ENCODE measurements around the gene MAP7D2. TPM values are rescaled to one million over a fixed set of nuclear protein-coding genes. Genes with fewer than 3 reads are reported as not detected.

The MAP7D2 gene
- total RNA-seq, 1 donor from 2014 or later: 0.23 TPM

DNA sequence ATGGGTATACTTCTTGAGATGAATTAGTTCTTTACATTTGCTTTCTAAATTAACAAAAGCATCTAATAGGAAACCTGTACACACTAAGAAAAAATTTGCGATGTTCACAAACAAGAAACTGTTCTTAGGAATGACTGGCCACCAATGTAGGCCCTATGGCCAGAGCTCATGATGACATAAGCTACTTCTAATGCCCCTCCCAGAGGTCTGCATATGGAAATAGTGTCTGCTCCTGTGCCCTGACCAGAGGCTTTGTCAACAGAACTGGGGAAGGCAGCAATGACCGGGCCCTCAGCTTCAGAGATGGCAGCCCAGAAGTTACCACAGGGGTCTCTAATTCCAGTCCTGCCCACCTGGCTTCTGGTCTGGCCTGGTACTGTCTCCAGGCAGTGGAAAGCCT is 110.8 kb downstream of the MAP7D2 start:
- Mint-ChIP-seq H3K27me3 (no peaks in the 10 kb centered on the region), H3K4me3 (no peak overlapping the region), H3K9me3 (no peaks in the 10 kb centered on the region), H3K36me3 (ENCODE audit: low read depth) (no peaks in the 10 kb centered on the region), H3K27ac (no peak overlapping the region), H3K4me1 (no peaks in the 10 kb centered on the region)
- DNase-seq: no peak
- intact Hi-C loops (cut with micrococcal nuclease): no loop called here

DNA sequence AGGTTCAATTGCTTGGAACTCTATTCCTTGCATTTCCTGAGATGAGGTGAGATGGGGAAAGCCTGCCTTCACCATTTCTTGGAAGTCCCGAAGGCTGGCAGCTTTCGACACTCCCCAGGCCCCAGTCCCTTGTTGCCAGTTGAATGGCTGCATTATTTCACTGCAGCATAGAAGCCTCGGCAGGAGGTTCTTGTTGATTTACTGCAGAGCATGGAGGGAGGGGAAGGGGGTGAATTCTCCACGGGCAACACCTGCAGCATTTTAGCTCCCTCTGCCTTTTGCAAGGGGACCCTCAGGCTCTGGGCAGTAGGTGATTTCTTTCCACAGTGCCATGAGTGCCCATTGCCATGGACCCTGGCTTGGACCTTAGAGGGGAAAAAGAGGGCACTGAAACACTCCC is 115.1 kb downstream of the MAP7D2 start:
- DNase-seq: no peak
- no peaks in the 10 kb centered on the region for H3K9me3 Mint-ChIP-seq
- H3K27ac Mint-ChIP-seq: no peak overlapping the region
- intact Hi-C loops (cut with micrococcal nuclease): no loop called here
- H3K36me3 Mint-ChIP-seq (ENCODE audit: low read depth): no peaks in the 10 kb centered on the region
- H3K27me3 Mint-ChIP-seq: no peaks in the 10 kb centered on the region
- no peaks in the 10 kb centered on the region for H3K4me1 Mint-ChIP-seq
- H3K4me3 Mint-ChIP-seq: no peak overlapping the region

DNA sequence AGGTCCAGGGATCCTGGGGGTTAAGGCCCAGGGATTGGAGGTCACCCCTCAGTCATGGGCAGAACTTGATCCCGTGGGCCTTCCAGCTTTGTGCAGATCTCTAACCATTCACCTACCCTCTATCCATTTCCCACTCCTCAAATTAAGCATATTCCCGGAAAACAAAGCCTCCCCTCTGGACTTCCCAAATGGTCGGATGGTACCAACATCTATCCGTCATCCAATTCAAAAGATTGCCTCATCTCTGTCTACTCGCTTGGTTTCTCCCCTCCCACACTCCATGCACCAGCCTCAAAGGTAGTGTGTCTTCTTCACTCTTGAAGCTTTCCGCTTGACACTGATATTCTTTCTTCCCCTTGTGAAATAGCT is 125.4 kb downstream of the MAP7D2 start:
- H3K4me3 Mint-ChIP-seq: peak overlapping the region; percentile 82
- H3K27me3 Mint-ChIP-seq: no peaks in the 10 kb centered on the region
- H3K9me3 Mint-ChIP-seq: no peaks in the 10 kb centered on the region
- intact Hi-C loops (cut with micrococcal nuclease): loop anchor here (1.0 to 10.0 kb wide), 2 partner anchors 87 to 647 kb away; partner anchors contain the start of gene PDHA1
- peaks cover 8% of the 10 kb centered on the region for H3K4me1 Mint-ChIP-seq
- DNase-seq: no peak
- H3K27ac Mint-ChIP-seq: peak overlapping the region; percentile 73
- peaks cover 3% of the 10 kb centered on the region for H3K36me3 Mint-ChIP-seq (ENCODE audit: low read depth)

DNA sequence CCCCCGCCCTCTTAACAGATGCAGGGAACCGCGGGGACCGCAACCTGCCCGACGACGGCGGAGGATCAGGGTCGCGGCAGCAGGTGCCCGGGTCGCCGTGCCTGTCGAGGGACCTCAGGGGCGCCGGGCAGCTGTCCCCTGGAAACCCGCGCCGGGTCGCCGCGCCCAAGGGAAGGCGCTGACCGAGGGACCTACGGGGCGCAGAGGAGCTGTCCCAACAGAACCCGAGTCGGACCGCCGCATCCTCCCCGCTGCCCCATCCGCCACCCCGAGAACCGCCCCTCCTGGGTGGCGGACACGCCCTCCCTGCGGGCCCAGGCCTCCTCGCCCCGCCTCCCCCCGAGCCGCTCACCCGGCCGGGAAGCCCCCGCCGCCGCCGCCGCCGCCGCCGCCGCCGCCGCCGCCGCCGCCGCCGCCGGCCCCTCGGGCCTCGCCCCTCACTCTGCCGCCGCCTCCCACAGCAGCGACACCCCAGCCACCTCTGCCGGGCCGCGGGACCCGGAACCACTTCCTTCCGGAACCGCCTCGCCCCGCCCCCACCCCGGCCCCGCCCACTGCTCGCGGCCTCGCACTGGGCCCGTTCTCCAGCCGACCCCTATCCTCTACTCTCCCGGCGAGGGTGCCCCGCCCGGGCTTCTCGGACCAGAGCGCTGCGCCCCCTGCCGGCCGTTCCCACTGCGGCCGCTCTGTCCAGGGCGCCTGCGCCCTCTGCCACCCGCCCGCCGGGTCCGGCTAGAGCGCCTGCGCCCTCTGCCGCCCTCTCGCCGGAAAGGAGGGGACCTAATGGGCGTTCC is 126.0 kb downstream of the MAP7D2 start, which contains the start of gene BCLAF3:
BCLAF3 (minus strand) TSS at position 506 of the 794 bp plus-strand sequence. CDS start 20,797 bp downstream, outside the sequence.
- peaks cover 8% of the 10 kb centered on the region for H3K4me1 Mint-ChIP-seq
- DNase-seq: peak; percentile 95
- H3K27me3 Mint-ChIP-seq: no peaks in the 10 kb centered on the region
- H3K9me3 Mint-ChIP-seq: no peaks in the 10 kb centered on the region
- peak within 1 kb of the TSS; percentile 73 for H3K27ac Mint-ChIP-seq
- peak within 1 kb of the TSS; percentile 82 for H3K4me3 Mint-ChIP-seq
- intact Hi-C loops (cut with micrococcal nuclease): loop anchor here (1.0 to 10.0 kb wide), 2 partner anchors 86 to 646 kb away; partner anchors contain the start of gene PDHA1
- H3K36me3 Mint-ChIP-seq (ENCODE audit: low read depth): peaks cover 5% of the 10 kb centered on the region

DNA sequence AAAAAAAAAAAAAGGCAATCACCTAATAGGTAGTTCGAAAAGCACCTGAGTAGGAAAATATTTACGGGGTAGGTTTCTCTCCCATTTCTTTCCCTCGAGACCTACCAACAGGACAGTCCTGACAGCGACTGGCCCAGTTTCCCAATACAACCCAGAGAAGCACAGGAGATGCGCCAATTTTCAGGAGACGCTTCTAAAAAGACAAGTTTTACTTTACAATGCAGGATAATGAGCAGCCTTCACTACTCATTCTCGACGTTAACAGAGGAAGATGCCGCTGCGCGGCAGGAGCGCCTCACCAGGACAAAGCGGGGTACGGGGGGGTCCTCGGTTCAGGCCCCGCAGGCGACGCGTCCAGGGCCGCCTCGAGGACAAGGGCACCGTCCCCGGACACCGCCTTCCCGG is 126.6 kb downstream of the MAP7D2 start:
- H3K9me3 Mint-ChIP-seq: no peaks in the 10 kb centered on the region
- DNase-seq: no peak
- H3K27me3 Mint-ChIP-seq: no peaks in the 10 kb centered on the region
- peak overlapping the region; percentile 81 for H3K4me3 Mint-ChIP-seq
- H3K4me1 Mint-ChIP-seq: peaks cover 8% of the 10 kb centered on the region
- H3K36me3 Mint-ChIP-seq (ENCODE audit: low read depth): peaks cover 6% of the 10 kb centered on the region
- intact Hi-C loops (cut with micrococcal nuclease): loop anchor here (10.0 kb wide), 1 partner anchor 645 kb away; the partner anchor contains the start of gene PDHA1
- peak overlapping the region; percentile 26 for H3K27ac Mint-ChIP-seq

DNA sequence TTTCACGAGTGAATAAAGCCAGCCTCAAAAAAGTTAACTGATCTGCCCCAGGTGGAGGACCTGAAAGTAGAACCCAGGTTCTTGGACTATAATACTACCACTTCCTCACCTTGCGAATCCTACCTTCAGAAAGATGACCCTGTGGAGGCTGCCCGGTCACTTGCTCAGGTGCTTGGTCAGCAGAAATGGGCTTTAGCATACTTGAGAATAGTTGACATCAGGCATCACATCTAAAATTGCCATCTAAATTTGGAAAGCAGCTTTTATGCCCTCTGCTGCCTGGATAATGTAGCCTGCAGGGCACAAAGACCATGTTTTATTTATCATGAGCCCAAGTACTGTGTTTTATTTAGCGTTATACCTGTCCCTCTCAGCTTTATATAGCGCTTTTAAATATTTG is 128.9 kb downstream of the MAP7D2 start:
- intact Hi-C loops (cut with micrococcal nuclease): no loop called here
- Mint-ChIP-seq H3K9me3 (no peaks in the 10 kb centered on the region), H3K27ac (no peak overlapping the region), H3K36me3 (ENCODE audit: low read depth) (peaks cover 6% of the 10 kb centered on the region), H3K4me3 (no peak overlapping the region), H3K27me3 (no peaks in the 10 kb centered on the region), H3K4me1 (peaks cover 8% of the 10 kb centered on the region)
- DNase-seq: no peak

DNA sequence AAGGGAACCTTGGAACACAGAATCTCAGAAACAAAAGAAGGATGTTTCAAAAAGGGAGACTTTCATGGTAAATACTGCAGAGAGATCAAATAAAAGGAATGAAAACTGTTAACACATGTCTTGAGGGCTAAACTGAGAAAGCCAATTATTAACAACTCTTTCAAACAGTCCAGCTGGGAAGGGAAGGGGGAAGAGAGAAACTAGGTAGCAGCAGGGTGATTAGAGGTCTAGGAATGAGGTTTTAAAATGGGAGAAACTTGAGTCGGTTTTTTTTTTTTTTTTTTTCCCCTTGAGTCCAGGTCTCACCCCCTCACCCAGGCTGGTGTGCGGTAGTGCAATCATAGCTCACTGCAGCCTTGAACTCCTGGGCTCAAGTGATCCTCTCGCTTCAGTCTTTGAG is 130.2 kb downstream of the MAP7D2 start:
- no peak overlapping the region for H3K27ac Mint-ChIP-seq

DNA sequence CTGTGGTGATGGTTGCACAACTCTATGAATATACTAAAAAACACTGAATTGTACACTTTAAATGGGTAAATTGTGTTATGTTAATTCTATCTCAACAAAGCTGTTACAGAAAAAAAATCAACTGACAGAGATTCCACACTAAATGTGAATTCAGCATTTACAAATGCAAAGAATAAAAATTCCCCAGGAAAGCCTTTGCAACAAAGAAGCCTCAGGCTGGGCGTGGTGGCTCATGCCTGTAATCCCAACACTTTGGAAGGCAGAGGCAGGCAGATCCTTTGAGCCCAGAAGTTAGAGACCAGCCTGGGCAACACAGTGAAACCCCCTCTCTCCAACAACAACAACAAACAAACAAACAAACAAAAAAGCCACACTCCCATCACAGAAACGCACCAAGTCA is 134.8 kb downstream of the MAP7D2 start:
- Mint-ChIP-seq H3K27ac (no peak overlapping the region), H3K4me3 (no peak overlapping the region), H3K4me1 (peaks cover 2% of the 10 kb centered on the region), H3K27me3 (no peaks in the 10 kb centered on the region), H3K9me3 (peaks cover 8% of the 10 kb centered on the region), H3K36me3 (ENCODE audit: low read depth) (peaks cover 17% of the 10 kb centered on the region)
- intact Hi-C loops (cut with micrococcal nuclease): no loop called here
- DNase-seq: no peak

More for the DNA sequence above, 130.2 kb downstream of the MAP7D2 start:
- intact Hi-C loops (cut with micrococcal nuclease): no loop called here
- Mint-ChIP-seq H3K36me3 (ENCODE audit: low read depth) (peaks cover 6% of the 10 kb centered on the region), H3K27me3 (no peaks in the 10 kb centered on the region), H3K4me1 (peaks cover 8% of the 10 kb centered on the region), H3K4me3 (no peak overlapping the region), H3K9me3 (no peaks in the 10 kb centered on the region)
- DNase-seq: no peak

DNA sequence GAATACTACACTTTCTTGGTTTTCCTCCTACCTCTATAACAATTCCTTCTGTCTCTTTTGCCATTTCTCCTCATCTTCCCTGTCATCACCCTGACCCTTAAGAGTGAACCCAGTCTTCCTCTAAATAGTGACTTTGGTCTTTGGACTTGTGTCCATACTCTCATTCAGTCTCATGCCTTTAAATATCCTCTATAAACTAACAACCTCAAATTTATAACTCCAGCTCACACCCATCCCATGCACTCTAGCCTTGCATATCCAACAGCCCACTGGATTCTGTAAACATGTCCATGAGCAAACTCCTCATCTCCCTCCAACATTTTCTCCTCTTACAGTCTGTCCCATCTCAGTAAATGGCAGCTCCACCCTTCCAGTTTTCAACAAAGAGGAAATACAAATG is 140.9 kb downstream of the MAP7D2 start:
- no peak for DNase-seq
- no peak overlapping the region for H3K27ac Mint-ChIP-seq
- peaks cover 2% of the 10 kb centered on the region for H3K4me1 Mint-ChIP-seq
- intact Hi-C loops (cut with micrococcal nuclease): no loop called here
- H3K36me3 Mint-ChIP-seq (ENCODE audit: low read depth): peaks cover 17% of the 10 kb centered on the region
- H3K9me3 Mint-ChIP-seq: peaks cover 10% of the 10 kb centered on the region
- no peak overlapping the region for H3K4me3 Mint-ChIP-seq
- H3K27me3 Mint-ChIP-seq: no peaks in the 10 kb centered on the region

DNA sequence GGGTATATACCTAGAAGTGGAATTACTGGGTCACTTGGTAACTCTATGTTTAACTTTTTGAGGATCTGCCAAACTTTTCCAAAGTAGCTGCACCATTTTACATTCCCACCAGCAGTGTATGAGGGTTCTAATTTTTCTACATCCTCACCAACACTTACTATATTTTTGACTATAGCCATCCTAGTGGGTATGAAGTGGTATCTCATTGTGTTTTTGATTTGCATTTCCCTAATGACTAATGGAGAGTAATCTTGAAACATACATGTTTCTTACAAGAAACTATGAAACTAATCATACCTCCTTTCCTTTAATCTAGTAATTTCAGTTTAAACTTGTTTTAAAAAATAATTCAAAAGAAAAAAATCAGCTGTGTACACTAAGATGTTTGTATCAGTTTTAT is 143.7 kb downstream of the MAP7D2 start:
- Mint-ChIP-seq H3K27me3 (no peaks in the 10 kb centered on the region), H3K27ac (no peak overlapping the region), H3K9me3 (peaks cover 7% of the 10 kb centered on the region), H3K36me3 (ENCODE audit: low read depth) (peaks cover 13% of the 10 kb centered on the region), H3K4me3 (no peak overlapping the region), H3K4me1 (peaks cover 2% of the 10 kb centered on the region)
- intact Hi-C loops (cut with micrococcal nuclease): no loop called here
- DNase-seq: no peak

DNA sequence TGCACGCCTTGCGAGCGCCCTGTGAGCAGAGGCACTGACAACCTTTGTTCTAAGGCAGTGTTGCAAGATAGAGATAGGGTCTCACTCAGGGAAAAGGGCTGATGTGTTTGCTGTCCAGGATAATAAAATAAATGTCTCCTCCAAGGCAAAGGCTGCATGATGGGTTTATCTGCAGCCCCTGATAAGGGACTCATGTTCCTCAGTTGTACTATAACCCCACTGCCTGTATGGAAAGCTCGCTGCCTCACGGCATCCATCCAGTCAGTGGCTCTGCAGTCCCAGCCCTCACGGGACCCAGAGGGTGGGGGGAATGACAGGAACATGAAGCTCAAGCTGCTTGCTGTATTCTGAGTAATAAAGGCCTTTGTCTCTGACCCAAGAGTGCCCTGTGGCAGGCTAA is 148.4 kb downstream of the MAP7D2 start:
- H3K27ac Mint-ChIP-seq: no peak overlapping the region
- H3K9me3 Mint-ChIP-seq: no peaks in the 10 kb centered on the region

DNA sequence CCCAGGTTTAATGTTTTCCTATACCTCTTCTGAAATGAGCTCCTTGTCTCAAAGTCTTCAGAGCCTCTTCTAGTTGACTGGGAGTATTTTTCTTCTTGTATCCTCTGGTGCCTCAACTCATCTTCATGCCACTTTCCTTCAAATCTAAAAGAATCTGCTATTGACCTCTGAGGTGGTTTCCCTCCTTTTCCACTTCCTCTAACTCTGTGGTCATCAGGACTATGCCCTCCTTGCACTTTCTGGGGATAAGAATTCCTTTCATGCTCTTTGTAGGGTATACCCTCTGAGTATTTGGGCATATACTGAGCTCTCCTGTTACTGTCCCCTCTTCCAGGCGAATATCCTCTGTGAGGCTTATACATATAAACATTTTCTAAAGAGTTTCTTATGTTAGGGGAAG is 150.7 kb downstream of the MAP7D2 start:
- H3K36me3 Mint-ChIP-seq (ENCODE audit: low read depth): peaks cover 24% of the 10 kb centered on the region
- no peaks in the 10 kb centered on the region for H3K9me3 Mint-ChIP-seq
- peaks cover 11% of the 10 kb centered on the region for H3K4me1 Mint-ChIP-seq
- H3K4me3 Mint-ChIP-seq: no peak overlapping the region
- DNase-seq: no peak
- intact Hi-C loops (cut with micrococcal nuclease): no loop called here
- no peak overlapping the region for H3K27ac Mint-ChIP-seq
- H3K27me3 Mint-ChIP-seq: no peaks in the 10 kb centered on the region

More for the DNA sequence above, 148.4 kb downstream of the MAP7D2 start:
- intact Hi-C loops (cut with micrococcal nuclease): no loop called here
- H3K4me3 Mint-ChIP-seq: no peak overlapping the region
- H3K4me1 Mint-ChIP-seq: peaks cover 12% of the 10 kb centered on the region
- no peaks in the 10 kb centered on the region for H3K27me3 Mint-ChIP-seq
- H3K36me3 Mint-ChIP-seq (ENCODE audit: low read depth): peaks cover 20% of the 10 kb centered on the region
- no peak for DNase-seq

DNA sequence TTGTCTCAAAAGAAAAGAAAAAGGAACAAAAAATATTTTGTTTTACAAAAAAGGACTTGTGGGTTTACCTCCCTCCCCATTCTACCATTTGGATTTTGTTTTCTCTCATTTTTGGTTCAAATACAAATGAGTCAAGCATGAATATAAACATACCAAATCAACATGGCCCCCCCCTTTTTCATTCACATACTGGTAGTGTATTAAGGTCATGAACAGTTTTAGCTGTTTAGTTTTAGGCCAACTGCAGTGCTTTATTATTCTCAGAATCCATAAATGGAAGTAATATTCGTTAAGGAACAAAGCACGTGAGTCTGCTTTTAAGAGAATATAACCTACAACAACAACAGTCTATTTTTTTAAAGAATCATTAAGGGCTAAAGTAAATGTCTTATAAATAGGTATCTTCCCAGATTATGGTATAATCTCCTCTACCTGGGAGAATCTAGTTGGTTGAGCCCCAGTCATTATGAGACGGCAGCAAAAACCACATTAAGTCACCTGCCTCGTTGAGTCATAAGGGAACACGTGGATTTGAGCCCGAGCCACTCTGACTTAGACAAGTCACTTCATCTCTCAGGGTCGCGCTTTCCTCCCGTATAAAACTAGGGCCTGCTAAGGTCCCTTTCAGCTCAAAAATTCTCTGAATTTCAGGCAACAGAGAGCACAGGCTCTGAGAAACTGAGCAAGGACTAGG is 152.5 kb downstream of the MAP7D2 start:
- DNase-seq: peak; percentile 68
- intact Hi-C loops (cut with micrococcal nuclease): no loop called here
- Mint-ChIP-seq H3K27ac (no peak overlapping the region), H3K4me1 (peaks cover 14% of the 10 kb centered on the region), H3K4me3 (no peak overlapping the region), H3K9me3 (no peaks in the 10 kb centered on the region), H3K36me3 (ENCODE audit: low read depth) (peaks cover 26% of the 10 kb centered on the region), H3K27me3 (no peaks in the 10 kb centered on the region)

DNA sequence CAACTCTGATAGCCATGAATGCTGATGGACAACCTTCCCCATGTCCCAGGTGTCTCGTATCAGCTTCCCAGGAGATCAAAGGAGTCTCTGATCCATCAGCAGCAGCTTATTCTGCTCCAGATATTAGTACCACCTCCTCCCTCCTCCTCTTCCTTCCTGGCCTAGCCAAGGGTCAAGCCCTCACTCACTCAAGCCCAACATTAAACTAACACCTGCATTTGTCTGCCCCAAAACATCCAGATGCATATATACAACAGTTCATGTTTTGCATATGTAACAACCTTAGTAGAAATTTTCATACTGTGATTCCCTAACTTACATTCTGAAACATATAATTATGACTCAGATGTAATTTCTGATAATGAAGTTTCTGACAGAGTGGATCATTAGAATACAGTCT is 155.8 kb downstream of the MAP7D2 start:
- peaks cover 9% of the 10 kb centered on the region for H3K4me1 Mint-ChIP-seq
- H3K9me3 Mint-ChIP-seq: no peaks in the 10 kb centered on the region
- no peak for DNase-seq
- H3K27ac Mint-ChIP-seq: no peak overlapping the region
- intact Hi-C loops (cut with micrococcal nuclease): no loop called here
- H3K36me3 Mint-ChIP-seq (ENCODE audit: low read depth): peaks cover 20% of the 10 kb centered on the region
- no peaks in the 10 kb centered on the region for H3K27me3 Mint-ChIP-seq
- H3K4me3 Mint-ChIP-seq: no peak overlapping the region

All from activated CD4-positive, alpha-beta T cell treated with anti-CD3 and anti-CD28 coated beads, Interleukin-2, amount 10 ng/mL, durations not matched to agents 24 days and 14 days (primary cell).